Measurements from ENCODE around the gene DHRS12.

Gene DHRS12

DNA sequence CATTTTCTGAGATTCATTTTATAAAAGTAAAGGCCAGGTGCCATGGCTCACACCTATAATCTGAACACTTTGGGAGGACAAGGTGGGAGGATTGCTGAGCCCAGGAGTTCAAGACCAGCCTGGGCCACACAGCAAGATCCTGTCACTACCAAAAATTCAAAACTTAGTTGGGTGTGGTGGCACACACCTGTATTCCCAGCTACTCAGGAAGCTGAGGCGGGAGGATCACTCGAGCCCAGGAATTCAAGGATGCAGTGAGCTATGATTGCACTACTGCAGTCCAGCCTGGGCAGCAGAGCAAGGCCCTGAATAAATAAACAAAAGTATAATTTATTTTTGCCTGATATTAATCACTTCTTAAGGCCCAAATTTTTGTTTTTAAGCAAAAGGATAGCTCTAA lies 40.5 kb downstream of the DHRS12 start:
- DNase-seq (ENCODE audit: low spot score) = no peak

DNA sequence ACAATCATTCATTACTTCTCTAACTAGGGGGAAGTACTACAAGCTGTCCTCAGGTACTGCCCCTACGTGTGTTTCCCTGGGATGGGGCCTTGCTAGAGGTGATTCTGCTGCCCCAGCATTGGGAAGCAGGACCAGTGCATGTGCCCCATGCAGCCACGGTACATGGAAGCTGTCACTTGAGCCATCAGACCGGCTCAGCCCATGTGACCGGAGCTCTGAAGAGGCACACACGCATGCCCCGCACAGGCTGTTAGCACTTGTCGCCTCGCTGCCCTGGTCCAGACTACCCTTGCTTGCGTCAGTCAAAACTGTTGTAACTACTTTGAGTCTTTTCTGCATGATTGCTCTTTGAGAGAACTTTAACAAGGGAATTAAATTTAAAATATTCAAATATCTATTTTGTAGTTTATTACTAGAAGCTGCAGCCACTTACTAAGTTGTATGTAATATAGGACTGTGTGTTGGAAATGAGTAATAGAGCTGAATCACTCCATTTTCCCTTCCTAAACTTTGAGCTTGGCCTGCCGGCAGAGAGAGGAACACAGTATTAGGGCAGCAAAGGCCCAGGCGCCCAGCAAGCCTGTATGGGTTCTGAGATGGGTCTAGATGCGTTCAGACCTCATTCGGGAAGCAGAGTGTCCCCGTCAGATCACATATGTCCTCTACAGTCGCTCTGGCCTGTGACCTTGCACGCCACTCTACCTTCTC lies 42.2 kb downstream of the DHRS12 start:
- DNase-seq (ENCODE audit: low spot score) = no peak

DNA sequence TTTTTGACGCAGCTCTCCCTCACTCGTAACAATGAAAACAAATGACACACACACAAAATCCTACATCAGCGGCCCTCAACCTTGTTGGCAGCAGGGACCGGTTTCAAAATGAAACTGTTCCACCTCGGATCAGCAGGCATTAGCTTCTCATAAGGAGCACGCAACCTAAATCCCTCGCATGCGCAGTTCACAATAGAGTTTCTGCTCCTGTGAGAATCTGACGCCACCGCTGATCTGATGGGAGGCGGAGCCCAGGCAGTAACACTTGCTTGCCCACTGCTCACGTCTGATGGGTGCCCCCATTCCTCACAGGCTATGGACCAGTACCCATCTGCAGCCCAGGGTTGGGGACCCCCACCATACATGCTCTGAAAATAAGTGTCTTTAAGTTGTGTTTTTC lies 43.4 kb downstream of the DHRS12 start:
- DNase-seq (ENCODE audit: low spot score) = no peak

DNA sequence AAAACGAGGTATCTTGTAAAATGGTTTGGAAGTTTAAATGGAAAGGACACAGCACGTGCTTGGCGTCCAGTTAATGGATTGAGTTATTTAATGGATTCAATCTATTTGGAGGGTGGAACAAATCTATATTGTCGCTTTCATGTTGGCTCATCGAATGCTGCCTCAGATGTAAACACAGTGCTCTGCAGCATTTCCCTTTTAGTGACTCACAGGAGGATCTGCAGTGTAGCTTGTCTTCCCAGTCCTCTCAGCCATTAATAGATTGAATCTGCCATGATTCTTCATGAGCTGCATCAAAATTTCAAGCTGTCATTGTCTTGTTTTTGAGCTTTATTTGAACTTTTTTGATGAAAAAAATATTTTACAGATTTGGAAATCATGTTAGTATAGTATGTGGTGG lies 44.7 kb downstream of the DHRS12 start:
- no peak for DNase-seq (ENCODE audit: low spot score)

DNA sequence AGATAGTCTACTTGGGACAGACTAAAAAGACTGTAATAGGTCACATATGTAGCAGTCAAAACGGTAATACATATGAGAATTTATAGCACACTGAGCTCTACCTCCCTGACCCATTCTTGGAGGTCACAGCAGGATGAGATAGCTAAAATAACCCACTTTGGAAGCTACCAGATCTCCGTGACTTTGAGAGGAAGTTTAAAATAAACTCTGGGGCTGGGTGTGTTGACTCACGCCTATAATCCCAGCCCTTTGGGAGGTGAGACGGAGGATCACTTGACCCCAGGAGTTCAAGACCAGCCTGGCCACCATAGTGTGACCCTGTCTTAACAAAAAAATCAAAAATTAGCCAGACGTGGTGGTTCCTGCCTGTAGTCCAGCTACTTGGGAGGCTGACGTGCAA lies 45.3 kb downstream of the DHRS12 start:
- DNase-seq (ENCODE audit: low spot score) = no peak

DNA sequence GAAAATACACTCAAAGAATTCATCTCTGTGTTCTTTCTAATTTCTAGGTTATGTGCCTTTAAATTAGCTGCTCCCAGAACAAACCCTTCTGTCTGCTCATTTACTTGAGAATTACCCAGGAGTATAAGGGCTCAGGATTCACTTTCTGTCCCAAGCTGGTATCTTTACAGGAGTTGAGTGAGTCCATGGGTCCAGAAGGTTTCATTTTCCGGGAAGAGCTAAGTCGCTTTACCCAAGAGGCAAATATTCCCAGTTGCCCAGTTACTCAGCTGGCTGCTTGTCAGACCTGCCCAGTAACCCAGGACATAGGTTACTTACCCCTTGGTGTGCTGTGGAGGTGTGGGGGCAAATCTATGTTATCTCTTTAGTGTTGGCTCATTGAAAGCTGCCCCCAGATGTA lies 47.3 kb downstream of the DHRS12 start:
- DNase-seq (ENCODE audit: low spot score) = no peak

DNA sequence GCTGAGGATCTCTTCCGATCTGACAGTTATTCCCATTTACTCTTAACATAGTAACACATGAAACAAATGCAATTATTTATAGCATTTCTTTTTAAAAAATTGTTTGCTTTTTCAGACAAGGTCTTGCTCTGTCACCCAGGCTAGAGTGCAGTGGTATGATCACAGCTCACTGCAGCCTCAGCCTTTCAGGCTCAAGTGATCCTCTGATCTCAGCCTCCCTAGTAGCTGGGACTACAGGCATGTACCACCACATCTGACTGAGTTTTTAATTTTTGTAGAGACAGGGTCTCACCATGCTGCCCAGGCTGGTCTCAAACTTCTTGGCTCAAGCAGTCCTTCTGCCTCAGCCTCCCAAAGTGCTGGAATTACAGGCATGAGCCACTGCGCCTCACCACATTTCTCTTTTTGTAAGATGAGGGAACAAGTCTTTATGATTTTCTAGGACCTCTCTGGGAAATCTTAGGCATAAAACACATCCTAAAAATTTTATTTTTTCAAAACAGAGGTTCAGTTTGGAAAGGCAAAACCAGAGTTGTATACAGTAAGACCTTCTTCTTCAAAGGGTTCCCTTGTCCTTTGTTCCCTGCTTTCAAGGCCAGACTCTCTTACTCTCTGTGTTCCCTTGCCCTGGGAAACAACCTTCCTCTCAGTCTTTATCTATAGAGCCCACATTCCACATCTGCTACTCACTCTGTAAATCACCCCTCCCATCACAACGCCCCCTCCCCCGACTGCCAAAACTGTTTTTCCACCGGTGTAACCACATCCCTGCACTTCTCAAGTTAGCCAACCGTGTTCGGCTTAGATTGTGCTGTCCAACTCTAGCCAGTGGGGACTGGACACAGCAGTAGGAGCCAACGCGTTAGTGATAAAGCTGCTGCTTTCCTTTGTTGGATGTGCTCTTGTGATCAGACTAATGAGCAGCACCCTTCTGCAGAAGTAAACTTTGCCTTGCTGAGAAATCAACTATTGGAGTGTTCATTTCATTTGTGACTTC lies 56.2 kb downstream of the DHRS12 start:
- no peak for DNase-seq (ENCODE audit: low spot score)

DNA sequence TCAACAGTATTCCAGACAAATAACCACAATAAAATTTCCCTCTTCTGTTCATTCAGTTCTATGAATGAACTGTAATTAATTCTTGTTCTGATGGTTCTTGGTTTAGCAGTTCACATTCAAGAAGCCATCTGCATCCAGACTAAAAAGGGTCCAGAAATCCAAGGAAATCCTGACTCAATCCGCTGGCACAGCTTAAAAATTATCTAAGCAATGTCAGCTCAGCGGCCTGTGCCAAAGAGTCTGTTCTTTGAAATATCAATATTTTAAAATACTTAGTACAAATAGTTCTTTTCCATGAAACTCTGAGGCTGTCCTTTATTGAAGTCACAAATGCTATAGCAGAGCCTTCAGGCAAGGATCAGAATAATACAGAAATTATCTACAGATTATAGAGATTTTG lies 57.2 kb downstream of the DHRS12 start:
- DNase-seq (ENCODE audit: low spot score) = no peak

DNA sequence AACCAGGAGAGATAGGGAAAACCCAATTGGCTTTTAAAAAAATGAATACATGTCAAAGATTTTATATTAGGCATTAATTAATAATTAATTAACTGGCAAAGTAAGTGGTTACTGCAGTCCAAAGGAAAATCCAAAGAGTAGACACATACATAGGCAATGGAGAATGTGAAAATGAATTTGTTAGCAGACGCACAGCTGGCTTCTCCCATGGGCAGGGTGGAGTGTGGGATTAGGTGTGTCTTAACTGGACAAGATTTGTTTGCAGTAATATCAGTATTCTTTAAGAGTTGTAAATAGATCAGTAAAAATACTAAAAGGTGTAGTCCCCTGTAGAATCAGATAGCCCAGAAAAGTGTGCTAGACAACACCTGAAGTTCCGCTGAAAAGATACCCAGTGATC lies 58.7 kb downstream of the DHRS12 start:
- DNase-seq (ENCODE audit: low spot score) = no peak

DNA sequence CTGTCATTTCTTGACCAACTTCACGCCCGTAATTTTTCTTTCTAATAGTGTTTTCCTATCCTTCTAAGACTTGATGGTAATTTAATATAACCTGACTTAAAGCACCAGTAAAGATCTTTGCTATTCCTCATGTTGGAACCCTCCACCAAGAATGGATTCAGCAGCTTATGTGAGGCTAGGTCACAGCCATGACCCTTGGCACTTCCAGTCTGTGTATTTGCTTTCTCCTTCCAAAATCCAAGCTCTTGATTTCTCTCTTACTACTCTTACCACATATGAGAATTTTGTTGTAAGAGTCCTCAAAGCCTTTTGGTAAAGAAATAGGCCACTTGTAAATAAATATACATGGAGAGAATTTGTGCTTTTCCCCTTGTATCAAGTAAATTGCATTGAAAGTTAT lies 61.4 kb downstream of the DHRS12 start:
- no peak for DNase-seq (ENCODE audit: low spot score)

DNA sequence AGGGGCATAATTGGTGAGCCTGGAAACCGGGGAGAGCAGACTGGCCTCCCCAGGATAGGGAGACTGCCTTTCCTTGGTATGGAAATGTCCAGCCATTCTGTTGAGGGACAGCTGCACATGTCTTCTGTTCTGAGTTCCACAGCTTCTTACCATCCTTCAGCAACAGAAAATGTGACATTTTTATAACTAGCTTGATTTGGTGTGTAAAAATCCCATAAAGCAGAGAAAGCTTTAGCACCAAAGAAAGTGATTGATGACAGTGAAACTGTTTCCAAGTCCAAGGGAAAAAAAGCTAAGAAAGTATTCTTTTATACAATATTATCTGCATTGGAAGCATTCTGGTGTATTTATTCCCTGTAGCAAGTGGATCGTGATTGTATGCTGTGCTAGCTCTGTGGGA lies 61.9 kb downstream of the DHRS12 start:
- DNase-seq (ENCODE audit: low spot score) = no peak

DNA sequence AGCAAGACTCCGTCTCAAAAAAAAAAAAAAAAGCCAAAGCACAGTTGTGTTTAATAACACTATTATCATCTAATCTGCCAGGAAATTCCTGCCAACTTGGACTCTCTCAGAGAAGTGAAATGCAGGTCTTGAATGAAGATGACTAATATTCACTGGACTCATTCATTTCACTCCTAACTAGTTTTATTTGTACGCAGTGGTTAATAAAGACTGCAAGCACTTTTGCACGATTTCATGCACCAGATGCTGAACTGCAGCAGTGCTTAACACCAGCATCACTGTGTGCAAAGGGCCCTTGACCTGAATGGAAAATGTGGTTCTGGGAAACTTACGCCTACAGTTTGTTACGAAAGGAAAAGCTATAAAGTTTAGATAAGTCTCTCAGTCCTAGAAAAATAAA lies 63.3 kb downstream of the DHRS12 start:
- no peak for DNase-seq (ENCODE audit: low spot score)

DNA sequence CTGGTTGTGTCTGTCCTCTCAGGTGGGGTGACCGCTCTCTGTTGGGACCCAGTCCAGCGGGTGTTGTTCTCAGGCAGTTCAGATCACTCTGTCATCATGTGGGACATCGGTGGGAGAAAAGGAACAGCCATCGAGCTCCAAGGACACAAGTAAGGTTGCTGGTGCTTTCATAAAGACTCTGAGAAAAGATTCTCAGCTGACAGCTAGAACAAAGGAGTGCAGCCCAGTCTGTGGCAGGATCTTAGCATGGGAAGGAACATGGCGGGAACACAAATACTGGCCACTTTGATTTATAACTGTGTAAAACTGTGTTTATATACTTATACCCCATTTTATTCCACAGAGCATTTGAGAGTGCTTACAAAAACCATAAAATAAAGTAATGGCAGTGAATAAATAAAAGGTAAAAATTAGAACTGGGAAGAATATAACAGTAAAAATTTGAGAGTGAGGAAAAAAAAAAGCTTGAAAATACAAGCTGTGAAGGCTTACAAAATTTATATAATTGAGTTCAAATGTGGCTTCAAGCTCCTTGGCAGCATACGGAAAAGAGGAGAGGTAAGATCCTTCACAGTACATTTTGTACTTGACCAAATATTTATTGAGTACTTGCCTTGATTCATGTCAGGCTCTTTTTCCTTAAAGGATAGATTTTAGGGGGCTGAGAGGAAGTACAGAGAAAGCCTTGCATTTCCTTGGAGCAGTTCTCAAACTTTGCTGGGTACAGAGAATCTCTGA lies 64.8 kb downstream of the DHRS12 start:
- DNase-seq (ENCODE audit: low spot score) = no peak

DNA sequence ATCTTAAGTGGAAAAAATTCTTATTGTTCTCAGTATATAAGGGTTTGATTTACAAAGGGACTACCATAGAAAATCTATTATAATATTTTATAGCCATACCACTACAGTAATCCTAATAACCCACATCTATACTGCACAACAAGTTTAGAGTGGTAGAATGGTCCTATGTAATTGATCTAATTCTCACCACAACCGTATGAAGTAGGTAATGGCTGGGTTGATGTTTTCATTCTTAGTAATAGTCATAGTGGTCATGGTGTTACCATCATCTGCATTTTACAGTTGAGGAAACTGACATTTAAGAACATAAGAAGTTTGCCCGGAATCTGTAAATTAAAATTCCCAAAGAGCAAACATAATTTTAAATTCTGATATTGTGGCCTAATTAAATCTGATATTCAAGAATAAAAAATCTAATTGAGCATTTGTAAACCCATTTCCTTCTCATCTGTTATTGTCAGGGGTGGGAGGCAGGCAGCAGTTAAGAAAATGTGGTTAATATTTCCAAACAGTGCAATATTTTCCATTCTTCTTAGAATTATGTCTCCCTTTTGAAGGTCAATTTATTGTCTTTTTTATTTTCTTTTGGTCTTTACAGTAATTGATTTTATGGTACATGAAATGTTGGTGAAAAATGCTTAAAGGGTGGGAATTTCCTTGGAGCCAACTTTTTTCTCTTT lies 65.6 kb downstream of the DHRS12 start:
- no peak for DNase-seq (ENCODE audit: low spot score)

DNA sequence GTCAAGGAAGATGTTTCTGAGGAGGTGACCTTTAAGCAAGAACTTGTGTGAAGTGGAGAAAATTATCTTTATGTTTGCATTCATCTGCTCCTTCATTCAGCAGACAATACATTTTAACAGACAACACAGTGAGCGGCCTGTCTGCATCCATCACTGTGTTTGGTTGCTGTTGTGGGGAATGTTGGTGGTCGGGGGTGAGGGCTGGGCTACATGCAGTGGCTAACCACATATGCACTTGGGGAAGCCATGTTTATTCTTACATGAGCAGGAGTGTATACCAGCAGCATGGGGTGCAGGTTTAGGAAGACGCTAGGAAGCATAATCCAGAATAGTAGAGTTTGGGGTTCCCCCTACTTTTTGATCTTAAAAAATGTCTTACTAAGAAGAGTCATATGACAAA lies 66.4 kb downstream of the DHRS12 start:
- no peak for DNase-seq (ENCODE audit: low spot score)

DNA sequence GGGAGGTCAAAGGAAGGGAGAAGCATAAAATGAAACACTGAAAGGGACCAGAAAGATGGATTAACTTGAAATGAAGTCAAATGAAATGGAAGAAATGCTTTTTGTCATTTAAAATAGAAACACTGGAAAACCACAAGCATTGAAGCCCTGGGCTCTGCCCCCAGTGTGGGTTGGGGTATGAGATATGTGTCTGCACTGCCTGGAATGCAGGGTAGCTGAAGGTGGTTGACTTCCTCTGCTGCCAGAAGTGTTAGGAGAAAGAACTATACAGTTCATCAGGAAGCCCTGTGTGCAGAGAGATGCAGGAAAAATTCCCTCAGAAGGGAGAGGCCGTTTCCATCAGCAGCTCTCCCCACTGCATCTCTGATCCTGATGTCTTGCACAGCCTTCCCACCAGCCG lies 69.2 kb downstream of the DHRS12 start:
- DNase-seq (ENCODE audit: low spot score) = no peak

DNA sequence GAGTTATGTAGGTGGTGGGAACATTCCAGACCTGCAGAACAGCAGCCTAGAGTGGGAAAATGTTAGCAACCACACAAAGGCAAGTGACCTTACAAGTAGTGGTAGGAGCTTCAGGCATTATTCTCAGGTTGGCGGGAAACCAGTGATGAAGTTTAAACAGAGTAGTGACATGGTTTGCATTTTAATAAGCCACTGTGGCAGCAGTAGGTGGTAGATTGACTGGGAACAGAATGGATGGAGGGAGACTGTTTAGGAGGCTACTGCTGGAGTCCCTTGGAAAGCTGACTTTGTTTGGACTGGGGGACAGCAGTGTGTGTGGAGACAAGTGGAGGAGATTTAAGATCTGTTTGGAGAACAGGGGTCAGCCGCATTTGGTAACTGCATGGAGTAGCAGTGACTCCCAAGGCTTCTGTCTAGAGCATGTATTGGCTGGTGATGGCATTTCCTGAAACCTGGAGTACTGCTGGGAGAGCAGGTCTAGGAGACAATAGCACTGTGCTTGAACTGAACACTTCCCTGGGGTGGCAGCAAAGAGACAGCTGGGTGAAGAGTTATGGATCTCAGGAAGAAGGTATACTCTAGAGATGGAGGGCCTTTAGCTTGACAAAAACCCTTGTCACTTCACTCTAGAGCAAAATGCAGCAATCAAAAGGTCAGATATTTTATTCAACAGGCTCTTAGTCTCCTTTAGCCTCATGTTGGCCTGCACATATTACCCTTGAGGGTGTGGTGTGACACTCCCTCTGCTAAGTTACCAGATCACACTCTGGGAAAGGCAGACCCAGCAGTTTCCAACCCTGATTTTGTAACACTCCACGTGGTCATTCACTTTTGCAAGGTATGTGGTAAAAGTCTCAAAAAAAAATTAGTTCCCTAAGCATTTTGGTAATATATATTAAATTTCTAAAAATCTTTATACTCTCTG lies 70.3 kb downstream of the DHRS12 start:
- DNase-seq (ENCODE audit: low spot score) = no peak

DNA sequence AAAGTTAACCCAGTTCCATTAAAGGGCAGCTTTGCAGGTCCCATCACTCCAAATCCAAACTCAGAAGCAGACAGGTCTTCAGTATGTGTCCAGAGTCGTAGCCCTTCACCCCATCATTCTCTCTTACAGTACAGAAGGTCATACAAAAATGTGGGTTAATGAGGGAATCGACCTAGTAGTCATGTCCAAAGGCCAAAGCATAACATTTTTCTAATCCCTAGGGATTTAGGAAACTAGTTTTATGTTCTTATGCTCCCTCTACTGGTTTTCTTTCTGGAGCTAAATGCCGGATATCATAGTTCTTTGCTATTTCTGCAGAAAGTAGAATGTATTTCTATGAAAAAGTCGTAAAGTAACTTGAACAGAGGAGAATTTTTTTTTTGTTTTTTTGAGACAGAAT lies 72.2 kb downstream of the DHRS12 start:
- peak; percentile 5 for DNase-seq (ENCODE audit: low spot score)

DNA sequence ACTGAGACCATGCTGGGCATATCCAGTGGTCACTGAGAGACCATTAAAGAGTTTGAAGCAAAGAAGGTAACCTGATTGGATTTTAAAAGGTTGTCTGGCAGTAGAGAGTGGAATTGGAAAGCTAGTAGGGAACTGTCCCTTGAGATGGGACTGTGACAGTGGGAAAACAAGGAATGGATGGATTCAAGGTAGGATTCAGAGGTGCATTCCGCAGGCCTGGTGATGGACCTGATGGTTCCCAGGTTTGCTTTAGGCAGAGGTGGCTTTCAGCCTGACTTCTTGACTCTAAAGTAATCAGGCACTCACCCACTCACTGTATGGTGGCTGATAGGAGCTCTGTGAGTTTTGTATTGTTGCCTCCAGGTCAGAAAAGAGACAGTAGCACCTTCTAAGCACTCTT lies 73.0 kb downstream of the DHRS12 start:
- no peak for DNase-seq (ENCODE audit: low spot score)

DNA sequence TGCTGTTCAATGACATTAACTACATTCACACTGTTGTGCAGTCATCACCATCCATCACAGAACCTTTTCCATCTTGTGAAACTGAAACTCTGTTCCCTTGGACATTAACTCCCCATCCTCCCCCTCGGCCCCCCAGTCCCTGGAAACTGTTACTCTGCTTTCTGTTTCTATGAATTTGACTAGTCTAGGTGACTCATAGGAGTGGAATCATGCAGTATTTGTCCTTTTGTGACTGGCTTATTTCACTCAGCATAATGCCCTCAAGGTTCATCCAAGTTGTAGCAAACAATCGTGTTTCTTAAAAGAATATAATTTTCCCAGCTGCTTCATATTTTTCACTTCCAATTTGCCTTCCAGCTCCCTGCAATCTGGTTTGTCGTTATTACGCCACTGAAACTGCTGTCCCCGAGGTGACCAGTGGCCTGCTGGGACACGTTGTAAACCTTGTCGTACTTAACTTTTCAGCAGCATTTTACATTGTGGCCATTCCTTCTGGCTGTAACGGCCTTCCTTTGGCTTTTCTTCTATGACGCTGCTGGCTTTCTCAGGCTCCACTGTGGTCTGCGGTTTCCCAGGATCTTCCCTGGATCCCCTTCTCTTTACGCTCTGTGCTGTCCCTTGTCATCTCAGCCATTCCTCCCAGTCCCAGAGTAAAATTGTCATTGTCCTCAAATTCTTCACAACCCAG lies 74.0 kb downstream of the DHRS12 start:
- no peak for DNase-seq (ENCODE audit: low spot score)

Data from SK-N-DZ (cell line).